HepG2 (cell line): ENCODE results near the gene PDE2A. TPM values are rescaled to one million over a fixed set of nuclear protein-coding genes. Genes with fewer than 3 reads are reported as not detected.

Source experiments
- ATM ChIP-seq: fragments of 450-650 bp; IDR thresholded peaks from 2 replicates; pipeline ENCODE4 v1.7.1; 2017; ENCODE audit warnings: mild to moderate bottlenecking, borderline replicate concordance
- BORCS8-MEF2B ChIP-seq: sonication (generic); formaldehyde crosslinking; IDR thresholded peaks from 2 replicates; pipeline ENCODE4 v1.8.0; 2022; ENCODE audit warnings: mild to moderate bottlenecking, missing genetic modification reagents
- GABPB1 ChIP-seq: IDR thresholded peaks from 2 replicates; pipeline ENCODE4 v1.6.1; 2016; ENCODE audit warnings: mild to moderate bottlenecking, missing genetic modification reagents, moderate library complexity, missing compliant biosample characterization
- GATAD1 ChIP-seq: IDR thresholded peaks from 2 replicates; pipeline ENCODE4 v1.6.1; 2016; ENCODE audit warnings: missing genetic modification reagents, missing compliant biosample characterization
- HDAC2 ChIP-seq: sonication (generic); formaldehyde crosslinking; IDR thresholded peaks from 2 replicates; pipeline ENCODE4 v1.4.0; 2020; ENCODE audit warnings: missing genetic modification reagents
- KMT2B ChIP-seq: IDR thresholded peaks from 2 replicates; pipeline ENCODE4 v1.6.1; 2016; ENCODE audit warnings: missing genetic modification reagents, missing compliant biosample characterization
- MED8 ChIP-seq: sonication (generic); formaldehyde crosslinking; IDR thresholded peaks from 2 replicates; pipeline ENCODE4 v1.8.1; 2023; ENCODE audit warnings: mild to moderate bottlenecking, missing genetic modification reagents; ENCODE audit not compliant: insufficient replicate concordance
- MEIS1 ChIP-seq: sonication (generic); formaldehyde crosslinking; IDR thresholded peaks from 2 replicates; pipeline ENCODE4 v1.9.0; 2021; ENCODE audit warnings: mild to moderate bottlenecking, missing genetic modification reagents, moderate library complexity, borderline replicate concordance
- SOX6 ChIP-seq, 2 experiments: fragments of 450-650 bp in 1 of 2; sonication (generic) in 1 of 2; formaldehyde crosslinking in 1 of 2; IDR thresholded peaks; 2 replicates each; pipeline versions ENCODE4 v1.4.0 to v1.6.1; 2017 to 2020; ENCODE audit warnings: antibody characterized with exemption in 1 of 2, mild to moderate bottlenecking in 1 of 2, missing genetic modification reagents in 1 of 2
- SP2 ChIP-seq: sonication (generic); formaldehyde crosslinking; IDR thresholded peaks from 2 replicates; pipeline ENCODE4 v1.5.1; 2020; ENCODE audit warnings: mild to moderate bottlenecking, missing genetic modification reagents
- TAF1 ChIP-seq: sonication (generic); formaldehyde crosslinking; IDR thresholded peaks from 2 replicates; pipeline ENCODE4 v1.4.0; 2020; ENCODE audit warnings: missing genetic modification reagents
- TARDBP ChIP-seq: sonication (generic); formaldehyde crosslinking; IDR thresholded peaks from 2 replicates; pipeline ENCODE4 v1.8.0; 2022; ENCODE audit warnings: mild to moderate bottlenecking, missing genetic modification reagents
- U2AF2 ChIP-seq: fragments of 200-400 bp; formaldehyde crosslinking; IDR thresholded peaks from 2 replicates; pipeline ENCODE4 v1.6.1; 2017; ENCODE audit warnings: low read depth, mild to moderate bottlenecking, low read length
- ZFAT ChIP-seq: sonication (generic); formaldehyde crosslinking; conservative IDR thresholded peaks from 2 replicates; pipeline ENCODE4 v1.8.1; 2023; ENCODE audit warnings: missing genetic modification reagents, inconsistent platforms
- ZNF337 ChIP-seq: sonication (generic); formaldehyde crosslinking; IDR thresholded peaks from 2 replicates; pipeline ENCODE4 v1.5.1; 2020; ENCODE audit warnings: missing genetic modification reagents, low read depth, mild to moderate bottlenecking, borderline replicate concordance
- ZNF33A ChIP-seq: sonication (generic); formaldehyde crosslinking; IDR thresholded peaks from 2 replicates; pipeline ENCODE4 v1.5.1; 2020; ENCODE audit warnings: missing genetic modification reagents, mild to moderate bottlenecking, moderate library complexity, borderline replicate concordance
- ZNF383 ChIP-seq: sonication (generic); formaldehyde crosslinking; IDR thresholded peaks from 2 replicates; pipeline ENCODE4 v1.4.0; 2020; ENCODE audit warnings: missing genetic modification reagents, mild to moderate bottlenecking, borderline replicate concordance
- ZNF430 ChIP-seq: sonication (generic); formaldehyde crosslinking; IDR thresholded peaks from 2 replicates; pipeline ENCODE4 v1.9.0; 2021; ENCODE audit warnings: mild to moderate bottlenecking, missing genetic modification reagents
- ZNF543 ChIP-seq: sonication (generic); formaldehyde crosslinking; IDR thresholded peaks from 2 replicates; pipeline ENCODE4 v1.4.0; 2020; ENCODE audit warnings: mild to moderate bottlenecking, missing genetic modification reagents
- ZNF598 ChIP-seq: sonication (generic); formaldehyde crosslinking; IDR thresholded peaks from 2 replicates; pipeline ENCODE4 v1.5.1; 2020; ENCODE audit warnings: mild to moderate bottlenecking, missing genetic modification reagents, borderline replicate concordance
- ZNF619 ChIP-seq: sonication (generic); formaldehyde crosslinking; IDR thresholded peaks from 2 replicates; pipeline ENCODE4 v1.4.0; 2020; ENCODE audit warnings: mild to moderate bottlenecking, missing genetic modification reagents
- ZNF720 ChIP-seq: sonication (generic); formaldehyde crosslinking; IDR thresholded peaks from 2 replicates; pipeline ENCODE4 v1.4.0; 2020; ENCODE audit warnings: missing genetic modification reagents
- ZNF879 ChIP-seq: sonication (generic); formaldehyde crosslinking; IDR thresholded peaks from 2 replicates; pipeline ENCODE4 v1.8.1; 2023; ENCODE audit warnings: missing genetic modification reagents
- polyA plus RNA-seq, 8 experiments: library from polyadenylated mRNA; depleted of rRNA in 3 of 8; stranded (reverse) in 7 of 8; unstranded in 1 of 8; fragments of >200 nt; fragmentation: Illumina TruSeq in 4 of 8; extraction: Trizol in 4 of 8; gene quantifications; 2 replicates each; pipeline versions ENCODE4 v1.2.1 to v1.2.3, GENCODE V29; 2011 to 2016; ENCODE audit warnings: low read depth in 4 of 8, missing spikeins in 1 of 8, mixed read lengths in 1 of 8; ENCODE audit not compliant: insufficient read depth in 1 of 8
- total RNA-seq, 5 experiments: library from RNA; depleted of rRNA; stranded (reverse); fragments of >200 nt; fragmentation: Illumina TruSeq; extraction: Trizol; gene quantifications; 2 replicates each; pipeline ENCODE4 v1.2.3, GENCODE V29; 2016; ENCODE audit warnings: low read depth in 1 of 5
- TF ChIP-seq, protein P1 (sequence below): sonication (generic); formaldehyde crosslinking; conservative IDR thresholded peaks from 2 replicates; pipeline ENCODE4 v1.4.0; 2020; ENCODE audit warnings: mild to moderate bottlenecking, missing genetic modification reagents, moderate library complexity
- TF ChIP-seq, protein P2 (sequence below): sonication (generic); formaldehyde crosslinking; IDR thresholded peaks from 2 replicates; pipeline ENCODE4 v1.4.0; 2020; ENCODE audit warnings: missing genetic modification reagents
- TF ChIP-seq, protein P3 (sequence below): sonication (generic); formaldehyde crosslinking; IDR thresholded peaks from 2 replicates; pipeline ENCODE4 v1.4.0; 2020; ENCODE audit warnings: mild to moderate bottlenecking, missing genetic modification reagents

The PDE2A gene
- total and polyA plus RNA-seq, 2 of the 13 experiments (the other 11 are each of a cell fraction or from before 2014, with no cell fraction given): 3.1 TPM; not detected in 1

DNA sequence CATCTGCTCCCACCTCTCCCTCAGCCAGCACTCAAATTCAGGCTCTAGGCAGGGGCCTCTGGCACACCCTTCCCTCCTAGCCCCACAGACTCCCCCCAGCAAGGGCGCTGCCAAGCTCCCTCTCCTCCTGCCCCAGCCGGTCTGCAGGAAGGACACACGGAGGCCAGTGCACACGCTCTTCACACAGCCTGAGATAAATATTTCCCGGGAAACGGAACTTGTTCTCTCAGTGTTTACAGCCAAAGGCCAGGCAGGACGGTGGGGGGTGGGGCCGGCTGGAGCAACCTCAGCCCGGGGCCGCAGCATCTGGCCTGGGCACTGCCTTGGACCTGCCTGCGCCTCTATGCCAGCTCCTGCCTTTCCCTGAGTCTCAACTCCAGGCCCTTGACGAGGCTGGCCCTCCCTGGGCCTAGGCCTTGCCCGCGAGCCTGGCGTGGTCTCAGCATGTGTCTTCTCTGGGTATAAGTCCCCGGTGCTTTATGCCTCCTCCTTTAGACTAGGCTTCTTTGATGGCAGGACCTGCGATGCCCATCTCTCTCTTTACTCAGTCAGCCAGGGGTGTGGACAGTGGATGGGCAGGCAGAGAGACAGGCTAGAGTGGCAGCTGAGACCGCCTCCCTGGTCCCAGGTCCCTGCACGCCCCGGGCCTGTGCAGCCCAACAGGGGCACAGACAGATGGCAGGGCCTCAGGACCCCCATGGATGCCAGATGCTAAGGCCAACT, 48.4 kb downstream of the PDE2A start (continued):
- TF ChIP-seq BORCS8-MEF2B (CRISPR knock-in tag) (no peak), ZNF619 (no peak), ZNF543 (CRISPR knock-in tag) (0 out of 2 replicates have a peak, but pooled peaks have one; percentile 28), ATM (no peak), GATAD1 (CRISPR knock-in tag) (no peak), U2AF2 (no peak), MEIS1 (no peak; the same call in 1 of the 2 replicates), ZFAT (CRISPR knock-in tag) (no peak), SOX6 (IDR thresholded peaks at IDR 0.05) (no peak), SOX6 (CRISPR knock-in tag; IDR thresholded peaks at IDR 0.05) (0 out of 2 replicates have a peak, but pooled peaks have one; percentile 29), ZNF337 (no peak), SP2 (no peak), ZNF430 (CRISPR knock-in tag) (0 out of 2 replicates have a peak, but pooled peaks have one; percentile 52), ZNF879 (CRISPR knock-in tag) (no peak), ZNF598 (CRISPR knock-in tag) (no peak), ZNF383 (CRISPR knock-in tag) (no peak), ZNF720 (CRISPR knock-in tag) (no peak), GABPB1 (CRISPR knock-in tag) (peak; percentile 54; the same call in 1 of the 2 replicates), KMT2B (CRISPR knock-in tag) (no peak), TARDBP (CRISPR knock-in tag) (peak; percentile 32; the same call in 1 of the 2 replicates), ZNF33A (CRISPR knock-in tag) (no peak), TAF1 (CRISPR knock-in tag) (no peak), HDAC2 (no peak), MED8 (no peak)
- TF ChIP-seq, protein P1, sequence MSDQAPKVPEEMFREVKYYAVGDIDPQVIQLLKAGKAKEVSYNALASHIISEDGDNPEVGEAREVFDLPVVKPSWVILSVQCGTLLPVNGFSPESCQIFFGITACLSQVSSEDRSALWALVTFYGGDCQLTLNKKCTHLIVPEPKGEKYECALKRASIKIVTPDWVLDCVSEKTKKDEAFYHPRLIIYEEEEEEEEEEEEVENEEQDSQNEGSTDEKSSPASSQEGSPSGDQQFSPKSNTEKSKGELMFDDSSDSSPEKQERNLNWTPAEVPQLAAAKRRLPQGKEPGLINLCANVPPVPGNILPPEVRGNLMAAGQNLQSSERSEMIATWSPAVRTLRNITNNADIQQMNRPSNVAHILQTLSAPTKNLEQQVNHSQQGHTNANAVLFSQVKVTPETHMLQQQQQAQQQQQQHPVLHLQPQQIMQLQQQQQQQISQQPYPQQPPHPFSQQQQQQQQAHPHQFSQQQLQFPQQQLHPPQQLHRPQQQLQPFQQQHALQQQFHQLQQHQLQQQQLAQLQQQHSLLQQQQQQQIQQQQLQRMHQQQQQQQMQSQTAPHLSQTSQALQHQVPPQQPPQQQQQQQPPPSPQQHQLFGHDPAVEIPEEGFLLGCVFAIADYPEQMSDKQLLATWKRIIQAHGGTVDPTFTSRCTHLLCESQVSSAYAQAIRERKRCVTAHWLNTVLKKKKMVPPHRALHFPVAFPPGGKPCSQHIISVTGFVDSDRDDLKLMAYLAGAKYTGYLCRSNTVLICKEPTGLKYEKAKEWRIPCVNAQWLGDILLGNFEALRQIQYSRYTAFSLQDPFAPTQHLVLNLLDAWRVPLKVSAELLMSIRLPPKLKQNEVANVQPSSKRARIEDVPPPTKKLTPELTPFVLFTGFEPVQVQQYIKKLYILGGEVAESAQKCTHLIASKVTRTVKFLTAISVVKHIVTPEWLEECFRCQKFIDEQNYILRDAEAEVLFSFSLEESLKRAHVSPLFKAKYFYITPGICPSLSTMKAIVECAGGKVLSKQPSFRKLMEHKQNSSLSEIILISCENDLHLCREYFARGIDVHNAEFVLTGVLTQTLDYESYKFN (CRISPR knock-in tag): peak; percentile 71
- TF ChIP-seq, protein P2, sequence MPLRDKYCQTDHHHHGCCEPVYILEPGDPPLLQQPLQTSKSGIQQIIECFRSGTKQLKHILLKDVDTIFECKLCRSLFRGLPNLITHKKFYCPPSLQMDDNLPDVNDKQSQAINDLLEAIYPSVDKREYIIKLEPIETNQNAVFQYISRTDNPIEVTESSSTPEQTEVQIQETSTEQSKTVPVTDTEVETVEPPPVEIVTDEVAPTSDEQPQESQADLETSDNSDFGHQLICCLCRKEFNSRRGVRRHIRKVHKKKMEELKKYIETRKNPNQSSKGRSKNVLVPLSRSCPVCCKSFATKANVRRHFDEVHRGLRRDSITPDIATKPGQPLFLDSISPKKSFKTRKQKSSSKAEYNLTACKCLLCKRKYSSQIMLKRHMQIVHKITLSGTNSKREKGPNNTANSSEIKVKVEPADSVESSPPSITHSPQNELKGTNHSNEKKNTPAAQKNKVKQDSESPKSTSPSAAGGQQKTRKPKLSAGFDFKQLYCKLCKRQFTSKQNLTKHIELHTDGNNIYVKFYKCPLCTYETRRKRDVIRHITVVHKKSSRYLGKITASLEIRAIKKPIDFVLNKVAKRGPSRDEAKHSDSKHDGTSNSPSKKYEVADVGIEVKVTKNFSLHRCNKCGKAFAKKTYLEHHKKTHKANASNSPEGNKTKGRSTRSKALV (CRISPR knock-in tag): 0 out of 2 replicates have a peak, but pooled peaks have one; percentile 34
- TF ChIP-seq, protein P3, sequence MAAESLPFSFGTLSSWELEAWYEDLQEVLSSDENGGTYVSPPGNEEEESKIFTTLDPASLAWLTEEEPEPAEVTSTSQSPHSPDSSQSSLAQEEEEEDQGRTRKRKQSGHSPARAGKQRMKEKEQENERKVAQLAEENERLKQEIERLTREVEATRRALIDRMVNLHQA: no peak
